ENCODE measurements around the gene IL11RA. TPM values are rescaled to one million over a fixed set of nuclear protein-coding genes. Genes with fewer than 3 reads are reported as not detected.

IL11RA gene
- total RNA-seq, 1 donor from 2014 or later, result 0.79 TPM

DNA sequence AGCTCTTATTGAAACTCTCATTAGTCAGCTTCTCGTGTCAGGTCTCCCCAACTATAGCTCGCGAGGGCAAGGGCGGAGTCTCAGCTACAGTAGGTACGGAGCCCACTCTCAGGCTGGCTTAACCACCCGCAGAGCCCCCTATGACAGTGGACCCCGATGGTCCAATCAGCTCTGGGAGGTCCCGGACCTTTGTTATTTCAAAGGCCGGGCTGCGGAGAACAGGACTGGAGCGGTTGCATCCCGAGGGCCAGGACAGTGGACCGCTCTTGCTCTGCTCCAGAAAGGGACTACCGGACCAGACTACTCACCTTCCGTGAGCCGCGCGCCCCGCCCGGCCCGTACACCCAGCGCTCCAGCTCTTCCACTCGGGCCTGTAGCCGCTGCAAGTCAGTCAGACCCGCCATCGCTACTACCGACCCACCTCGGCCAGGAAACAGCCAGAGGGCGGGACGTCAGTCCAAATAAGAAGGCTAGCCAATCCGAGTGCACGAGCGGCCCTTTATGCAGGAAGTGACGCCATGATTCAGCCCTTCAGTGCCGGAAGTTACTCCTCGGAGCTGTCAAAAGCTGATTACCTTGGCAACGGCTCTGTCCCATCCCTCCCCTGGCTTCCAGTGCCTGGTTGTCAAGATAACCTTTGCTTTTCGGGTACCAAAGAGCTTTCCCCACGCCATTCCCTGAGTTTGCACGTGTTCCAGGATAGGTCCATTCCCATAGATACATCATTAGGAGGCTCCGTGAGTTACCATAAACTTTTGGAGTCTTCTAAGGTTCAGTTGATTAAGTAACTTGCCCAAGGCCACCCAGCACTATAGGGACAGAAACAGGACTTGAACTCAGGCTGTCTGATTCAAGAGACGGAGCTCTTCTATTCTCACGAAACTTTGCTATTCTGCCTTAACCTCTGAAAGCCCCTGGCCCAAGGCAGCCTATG lies 31.7 kb upstream of the IL11RA start, which contains the start of gene DCTN3:
Gene DCTN3 (minus strand): TSS at position 435 of the 934 bp plus-strand sequence. CDS start 31 bp downstream, at position 404.
- peaks cover 18% of the 10 kb centered on the region for H3K27me3 ChIP-seq (ENCODE audit: control insufficient read depth, insufficient read depth, low read length)
- TF ChIP-seq, protein P1, sequence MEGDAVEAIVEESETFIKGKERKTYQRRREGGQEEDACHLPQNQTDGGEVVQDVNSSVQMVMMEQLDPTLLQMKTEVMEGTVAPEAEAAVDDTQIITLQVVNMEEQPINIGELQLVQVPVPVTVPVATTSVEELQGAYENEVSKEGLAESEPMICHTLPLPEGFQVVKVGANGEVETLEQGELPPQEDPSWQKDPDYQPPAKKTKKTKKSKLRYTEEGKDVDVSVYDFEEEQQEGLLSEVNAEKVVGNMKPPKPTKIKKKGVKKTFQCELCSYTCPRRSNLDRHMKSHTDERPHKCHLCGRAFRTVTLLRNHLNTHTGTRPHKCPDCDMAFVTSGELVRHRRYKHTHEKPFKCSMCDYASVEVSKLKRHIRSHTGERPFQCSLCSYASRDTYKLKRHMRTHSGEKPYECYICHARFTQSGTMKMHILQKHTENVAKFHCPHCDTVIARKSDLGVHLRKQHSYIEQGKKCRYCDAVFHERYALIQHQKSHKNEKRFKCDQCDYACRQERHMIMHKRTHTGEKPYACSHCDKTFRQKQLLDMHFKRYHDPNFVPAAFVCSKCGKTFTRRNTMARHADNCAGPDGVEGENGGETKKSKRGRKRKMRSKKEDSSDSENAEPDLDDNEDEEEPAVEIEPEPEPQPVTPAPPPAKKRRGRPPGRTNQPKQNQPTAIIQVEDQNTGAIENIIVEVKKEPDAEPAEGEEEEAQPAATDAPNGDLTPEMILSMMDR (IDR thresholded peaks at IDR 0.05; ENCODE audit: insufficient read depth, low read length, severe bottlenecking), result no peak
- FAIRE-seq, result peak; percentile 88
- peak within 1 kb of the TSS; percentile 78 for H3K4me3 ChIP-seq (ENCODE audit: low read depth, low read length)
- DNase-seq (ENCODE audit: low read depth), result peak; percentile 89
- peaks cover 12% of the 10 kb centered on the region for H3K36me3 ChIP-seq (ENCODE audit: control insufficient read depth, insufficient read depth, low read length)

DNA sequence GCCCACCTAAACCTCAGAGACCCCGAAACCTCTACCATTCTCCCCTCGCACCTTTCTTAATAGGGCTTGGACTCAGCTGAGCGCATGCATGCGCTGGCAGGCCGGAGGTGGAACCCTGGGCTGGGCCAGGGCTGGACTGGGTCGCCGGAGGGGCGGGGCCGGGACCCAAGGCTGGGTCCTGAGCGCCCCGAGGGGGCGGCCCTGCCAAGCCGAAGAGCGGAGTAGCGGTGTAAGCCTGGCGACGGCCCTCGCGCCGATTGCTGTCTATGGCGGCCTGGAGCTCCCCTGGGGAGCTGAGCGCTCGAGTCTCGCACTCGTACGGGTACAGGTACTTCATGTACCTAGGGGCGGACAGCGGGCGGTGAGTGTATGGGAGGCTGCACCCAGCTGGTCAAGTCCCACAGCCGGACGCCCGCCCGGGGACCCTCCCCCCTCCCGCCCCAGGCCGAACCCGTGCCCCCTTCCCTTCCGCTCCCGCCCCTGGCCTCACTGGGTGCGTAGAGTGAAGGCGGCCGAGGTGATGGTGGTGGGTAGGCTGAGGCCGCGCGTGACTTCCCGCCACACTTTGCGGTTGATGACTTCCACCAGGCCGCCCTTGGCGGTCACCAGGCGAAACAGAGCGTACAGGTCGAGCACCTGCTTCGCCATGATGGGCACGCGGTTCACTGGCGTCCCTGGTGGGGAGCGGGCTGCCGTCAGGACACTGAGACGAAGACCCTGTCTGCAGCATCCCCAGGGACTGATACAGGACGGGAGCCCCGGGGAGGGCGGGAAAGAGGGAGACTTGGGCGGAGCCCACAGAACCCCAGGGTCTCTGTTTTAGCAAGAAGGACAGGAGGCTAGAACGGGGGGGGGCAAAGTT lies 28.4 kb upstream of the IL11RA start:
- FAIRE-seq (no peak), DNase-seq (ENCODE audit: low read depth) (no peak)
- Histone ChIP-seq H3K36me3 (ENCODE audit: control insufficient read depth, insufficient read depth, low read length) (no peaks in the 10 kb centered on the region), H3K4me3 (ENCODE audit: low read depth, low read length) (no peak overlapping the region), H3K27me3 (ENCODE audit: control insufficient read depth, insufficient read depth, low read length) (peaks cover 46% of the 10 kb centered on the region)
- TF ChIP-seq, protein P1 (IDR thresholded peaks at IDR 0.05; ENCODE audit: insufficient read depth, low read length, severe bottlenecking), result no peak

DNA sequence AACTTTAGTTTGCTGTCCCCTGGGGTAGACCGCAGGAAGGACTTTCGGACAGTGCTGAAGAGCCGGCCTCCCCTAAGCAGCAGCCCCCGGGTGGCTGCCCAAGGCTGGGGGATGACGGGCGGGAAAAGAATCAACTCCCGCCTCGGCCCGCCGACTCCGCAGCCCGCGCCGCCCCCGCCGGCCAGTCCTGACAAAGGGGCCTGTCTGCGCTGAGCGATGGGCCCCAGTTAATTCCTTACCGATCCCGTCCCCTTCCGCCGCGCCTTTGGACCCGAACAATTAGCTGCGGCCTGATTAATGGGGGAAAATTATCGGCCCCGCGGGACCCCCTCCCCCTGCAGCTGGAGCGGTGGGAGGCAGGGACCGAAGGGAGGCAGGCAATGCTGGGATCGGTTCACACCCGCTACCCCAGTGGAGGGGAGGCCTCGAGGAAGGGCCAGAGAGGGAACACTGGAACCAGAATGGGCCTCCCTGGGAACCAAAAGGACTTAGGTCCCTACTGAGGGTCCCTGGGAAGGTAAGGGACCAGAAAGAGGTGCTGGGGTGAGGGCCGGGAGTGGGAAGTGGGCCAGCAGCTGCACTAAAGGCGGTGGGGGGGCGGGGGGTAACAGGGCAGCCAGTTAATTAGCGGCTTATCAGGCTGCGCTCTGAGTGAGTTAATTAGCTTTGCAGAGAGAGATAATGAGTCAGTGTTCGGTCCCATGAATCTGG lies 27.4 kb upstream of the IL11RA start:
- DNase-seq (ENCODE audit: low read depth), result no peak
- no peak for FAIRE-seq
- Histone ChIP-seq H3K36me3 (ENCODE audit: control insufficient read depth, insufficient read depth, low read length) (no peaks in the 10 kb centered on the region), H3K4me3 (ENCODE audit: low read depth, low read length) (no peak overlapping the region), H3K27me3 (ENCODE audit: control insufficient read depth, insufficient read depth, low read length) (peaks cover 52% of the 10 kb centered on the region)
- TF ChIP-seq, protein P1 (IDR thresholded peaks at IDR 0.05; ENCODE audit: insufficient read depth, low read length, severe bottlenecking), result no peak

DNA sequence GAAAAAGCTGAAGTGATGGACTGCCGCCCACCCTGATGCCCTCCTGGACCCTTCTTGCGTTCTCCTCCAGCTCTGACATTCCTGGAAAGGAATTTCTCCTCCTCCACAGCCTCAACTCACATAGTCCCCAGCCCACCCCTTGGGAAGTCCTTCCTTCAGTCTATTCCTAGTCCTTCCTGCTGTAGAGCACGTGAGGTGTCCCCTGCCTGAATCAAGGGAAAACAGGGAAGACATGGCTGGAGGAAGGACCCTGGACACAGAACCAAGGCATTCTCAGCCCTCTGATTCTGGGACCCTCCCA lies 26.8 kb upstream of the IL11RA start:
- FAIRE-seq, result no peak
- no peaks in the 10 kb centered on the region for H3K36me3 ChIP-seq (ENCODE audit: control insufficient read depth, insufficient read depth, low read length)
- H3K27me3 ChIP-seq (ENCODE audit: control insufficient read depth, insufficient read depth, low read length), result peaks cover 53% of the 10 kb centered on the region
- TF ChIP-seq, protein P1 (IDR thresholded peaks at IDR 0.05; ENCODE audit: insufficient read depth, low read length, severe bottlenecking), result no peak
- DNase-seq (ENCODE audit: low read depth), result no peak
- no peak overlapping the region for H3K4me3 ChIP-seq (ENCODE audit: low read depth, low read length)

- FAIRE-seq (no peak), DNase-seq (ENCODE audit: low read depth) (no peak)
- Histone ChIP-seq H3K36me3 (ENCODE audit: control insufficient read depth, insufficient read depth, low read length) (no peaks in the 10 kb centered on the region), H3K27me3 (ENCODE audit: control insufficient read depth, insufficient read depth, low read length) (peaks cover 55% of the 10 kb centered on the region), H3K4me3 (ENCODE audit: low read depth, low read length) (no peak overlapping the region)
- TF ChIP-seq, protein P1 (IDR thresholded peaks at IDR 0.05; ENCODE audit: insufficient read depth, low read length, severe bottlenecking), result no peak
Measured at GRCh38 chr9:34627716-34628655, 24.0 kb upstream of the IL11RA start.
